Skin of body (tissue), 2 donors: ENCODE data around the gene ATE1. TPM values are rescaled to one million over a fixed set of nuclear protein-coding genes. Genes with fewer than 3 reads are reported as not detected.
"Not testable (repeated sequence)": the region's sequence is repeated elsewhere in the genome, so short reads cannot be mapped to it uniquely, and the experiment has no call there.

Source experiments
- DNase-seq: peaks from one replicate; lab custom pipeline; 2025; lab: John Stamatoyannopoulos, UW
- total RNA-seq: library from RNA; depleted of rRNA; stranded (reverse); fragments of >200 nt; gene quantifications from one replicate; pipeline ENCODE4 v1.2.3, GENCODE V29; 2014

ATE1 gene
- total RNA-seq, 1 donor from 2014 or later, result 32.0 TPM

GRCh38 chr10:121792198-121792597 is 135.6 kb downstream of the ATE1 start:
- DNase-seq, result no peak

- DNase-seq, result no peak
Observed at GRCh38 chr10:121791761-121792160, 136.1 kb downstream of the ATE1 start.

- no peak for DNase-seq
Observed at GRCh38 chr10:121788717-121789116, 139.1 kb downstream of the ATE1 start.

- no peak for DNase-seq
Observed at GRCh38 chr10:121788115-121788514, 139.7 kb downstream of the ATE1 start.

GRCh38 chr10:121787169-121787568 is 140.7 kb downstream of the ATE1 start:
- no peak for DNase-seq

- no peak for DNase-seq
Observed at GRCh38 chr10:121783782-121784372, 144.0 kb downstream of the ATE1 start.

GRCh38 chr10:121781101-121781500 is 146.7 kb downstream of the ATE1 start:
- no peak for DNase-seq

GRCh38 chr10:121774813-121775212 is 153.0 kb downstream of the ATE1 start:
- DNase-seq, result no peak

- DNase-seq, result no peak
Observed at GRCh38 chr10:121774404-121774803, 153.4 kb downstream of the ATE1 start.

GRCh38 chr10:121772884-121773283 is 154.9 kb downstream of the ATE1 start:
- no peak for DNase-seq

GRCh38 chr10:121772406-121772805 is 155.4 kb downstream of the ATE1 start:
- peak; percentile 68 for DNase-seq

GRCh38 chr10:121771966-121772365 is 155.9 kb downstream of the ATE1 start:
- DNase-seq, result no peak

GRCh38 chr10:121766426-121766825 is 161.4 kb downstream of the ATE1 start:
- DNase-seq, result no peak

- DNase-seq, result no peak
Observed at GRCh38 chr10:121765204-121765603, 162.6 kb downstream of the ATE1 start.

GRCh38 chr10:121764233-121764942 is 163.4 kb downstream of the ATE1 start:
- no peak for DNase-seq

GRCh38 chr10:121757241-121757640 is 170.6 kb downstream of the ATE1 start:
- DNase-seq, result not testable (repeated sequence)

- not testable (repeated sequence) for DNase-seq
Observed at GRCh38 chr10:121755496-121755895, 172.3 kb downstream of the ATE1 start.

- no peak for DNase-seq
Observed at GRCh38 chr10:121754666-121755065, 173.2 kb downstream of the ATE1 start.

- DNase-seq, result no peak
Observed at GRCh38 chr10:121753726-121754476, 173.9 kb downstream of the ATE1 start.

GRCh38 chr10:121751191-121751760 is 176.6 kb downstream of the ATE1 start:
- no peak for DNase-seq

- DNase-seq, result no peak
Observed at GRCh38 chr10:121747163-121747775, 180.6 kb downstream of the ATE1 start.
